SK-N-SH (cell line): Measurements from ENCODE around the gene UBTD1.

ENCODE experiments used
- CTCF ChIP-seq: fragments of 200-600 bp; sonication (generic); IDR thresholded peaks from 2 replicates; pipeline ENCODE4 v1.6.1; 2017; ENCODE audit warnings: antibody characterized with exemption, mild to moderate bottlenecking, moderate library complexity
- ELF1 ChIP-seq: IDR thresholded peaks from 2 replicates; pipeline ENCODE4 v1.4.0; 2012
- EP300 ChIP-seq, 2 experiments: IDR thresholded peaks; 2 replicates each; pipeline versions ENCODE4 v1.4.0 to v1.6.1; 2012; ENCODE audit warnings: borderline replicate concordance in 1 of 2, low read depth in 1 of 2, low read length in 1 of 2
- GATA2 ChIP-seq: sonication (generic); formaldehyde crosslinking; IDR thresholded peaks from 2 replicates; pipeline ENCODE4 v1.5.0; 2020; ENCODE audit warnings: mild to moderate bottlenecking, missing genetic modification reagents
- MAX ChIP-seq: IDR thresholded peaks from 2 replicates; pipeline ENCODE4 v1.4.0; 2012; ENCODE audit warnings: low read depth
- MXI1 ChIP-seq: IDR thresholded peaks from 2 replicates; pipeline ENCODE4 v1.6.1; 2012; ENCODE audit warnings: mild to moderate bottlenecking, low read depth, low read length, improper control_type of control experiment
- POLR2AphosphoS5 ChIP-seq: IDR thresholded peaks from 2 replicates; pipeline ENCODE4 v1.6.1; 2012; ENCODE audit warnings: low read depth, low read length
- TCF12 ChIP-seq: IDR thresholded peaks from 2 replicates; pipeline ENCODE4 v1.4.0; 2012
- USF2 ChIP-seq: fragments of 150-350 bp; IDR thresholded peaks from 2 replicates; pipeline ENCODE4 v1.6.1; 2017; ENCODE audit warnings: antibody characterized with exemption, low read length, low read depth, borderline replicate concordance

GRCh38 chr10:97611473-97611872, 112.7 kb downstream of the UBTD1 start:
- no peak for TF ChIP-seq CTCF
- no peak for TF ChIP-seq TCF12
- TF ChIP-seq EP300 (IDR thresholded peaks at IDR 0.05; ENCODE audit: borderline replicate concordance in 1 of 2, low read depth in 1 of 2, low read length in 1 of 2): no peak
- TF ChIP-seq MXI1: no peak
- no peak for TF ChIP-seq MAX
- no peak for TF ChIP-seq POLR2AphosphoS5
- TF ChIP-seq ELF1: no peak
- no peak for TF ChIP-seq USF2
- TF ChIP-seq GATA2 (CRISPR knock-in tag): no peak
